Dermis blood vessel endothelial cell (primary cell): ENCODE data around the gene PDE8A. TPM values are rescaled to one million over a fixed set of nuclear protein-coding genes. Genes with fewer than 3 reads are reported as not detected.
"Not testable (repeated sequence)": the region's sequence is repeated elsewhere in the genome, so short reads cannot be mapped to it uniquely, and the experiment has no call there.

Experiments
- DNase-seq: peaks from one replicate; pipeline ENCODE4 v3.0.0; 2010
- total RNA-seq: library from RNA; depleted of rRNA; stranded (reverse); fragments of >200 nt; gene quantifications from 2 replicates; pipeline ENCODE4 v1.2.3, GENCODE V29; 2014

PDE8A gene
- total RNA-seq, 1 donor from 2014 or later: 69.8 TPM

DNA sequence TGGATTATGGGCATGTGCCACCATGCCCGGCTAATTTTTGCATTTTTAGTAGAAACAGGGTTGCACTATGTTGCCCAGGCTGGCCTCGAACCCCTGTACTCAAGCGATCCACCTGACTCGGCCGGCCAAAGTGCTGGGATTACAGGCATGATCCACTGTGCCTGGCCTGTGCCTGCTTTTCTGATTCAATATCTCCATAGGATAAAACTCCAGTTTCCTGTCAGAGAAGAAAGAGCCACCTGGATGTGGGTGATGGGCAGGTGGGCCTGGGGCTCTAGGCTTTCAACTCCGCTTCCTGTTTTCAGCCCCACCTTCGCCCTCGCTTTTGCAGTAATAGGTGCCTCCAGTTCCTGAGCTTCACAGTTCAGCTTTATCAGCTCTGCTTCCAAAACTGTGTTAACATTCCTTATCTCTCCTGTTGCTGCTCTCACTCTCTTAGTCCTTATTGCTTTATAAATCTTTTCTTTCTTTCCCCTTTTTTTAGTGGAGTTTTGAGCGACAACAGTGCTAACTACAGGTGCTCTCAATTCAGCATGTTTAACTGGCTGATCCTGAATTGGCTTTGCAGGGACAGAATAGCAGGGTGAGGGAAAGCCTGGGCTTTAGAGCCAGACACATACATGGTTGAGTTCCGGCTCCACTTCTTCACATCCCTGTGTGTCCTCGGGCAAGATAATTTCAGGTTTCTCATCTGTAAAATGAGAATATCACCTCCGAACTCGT is 21.1 kb upstream of the PDE8A start:
- DNase-seq: no peak

DNA sequence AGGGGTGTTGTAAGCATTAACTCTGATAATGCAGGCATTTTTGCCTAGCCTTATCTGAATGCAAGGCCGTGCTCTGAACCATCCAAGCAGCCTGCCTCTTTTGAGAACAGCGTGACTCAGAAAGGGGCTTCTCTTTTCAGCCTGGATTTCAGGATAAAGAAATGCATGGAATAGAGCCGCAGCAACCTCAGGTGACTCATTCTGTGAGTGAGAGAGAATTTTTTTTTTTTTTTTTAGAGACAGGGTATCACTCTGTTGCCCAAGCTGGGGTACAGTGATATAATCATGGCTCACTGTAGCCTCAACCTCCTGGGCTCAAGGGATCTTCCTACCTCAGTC is 20.6 kb upstream of the PDE8A start:
- DNase-seq: no peak

DNA sequence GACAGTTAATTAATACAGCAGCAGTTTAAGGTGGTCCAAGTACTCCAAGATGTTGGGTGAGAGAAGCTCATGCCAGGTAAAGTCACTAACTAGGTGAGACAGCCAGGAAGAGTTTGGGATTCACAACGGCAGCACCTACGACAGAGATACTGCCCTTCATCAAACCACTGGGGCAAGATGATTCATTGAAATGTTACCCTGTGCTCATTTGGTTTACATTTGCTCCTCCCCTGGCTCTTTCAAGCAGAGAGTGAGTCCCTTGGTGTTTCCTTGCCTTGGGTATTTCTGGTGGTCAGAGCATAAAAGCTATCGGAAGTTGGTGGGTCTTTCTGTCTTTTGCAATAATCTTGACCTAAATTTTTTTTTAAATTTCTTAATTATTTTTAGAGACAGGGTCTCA is 19.9 kb upstream of the PDE8A start:
- no peak for DNase-seq

DNA sequence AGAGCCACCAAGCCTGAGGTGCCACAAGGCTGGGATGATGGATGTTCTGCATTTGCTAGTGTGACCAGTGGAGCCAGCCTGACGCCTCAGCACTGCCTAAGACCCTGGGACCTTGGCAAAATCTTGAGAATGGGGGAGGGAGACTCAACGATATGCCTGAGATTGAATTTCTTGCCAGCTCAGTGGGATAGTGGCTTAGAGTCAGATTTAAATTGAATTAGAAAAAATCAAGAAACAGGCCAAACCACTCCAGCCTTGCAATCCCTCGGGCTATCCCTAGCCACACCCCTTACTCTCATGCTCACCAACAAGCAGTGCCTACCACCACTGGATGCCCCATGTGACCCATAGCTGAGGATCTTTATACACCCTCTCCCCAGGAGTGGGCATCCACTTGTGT is 18.7 kb upstream of the PDE8A start:
- no peak for DNase-seq

DNA sequence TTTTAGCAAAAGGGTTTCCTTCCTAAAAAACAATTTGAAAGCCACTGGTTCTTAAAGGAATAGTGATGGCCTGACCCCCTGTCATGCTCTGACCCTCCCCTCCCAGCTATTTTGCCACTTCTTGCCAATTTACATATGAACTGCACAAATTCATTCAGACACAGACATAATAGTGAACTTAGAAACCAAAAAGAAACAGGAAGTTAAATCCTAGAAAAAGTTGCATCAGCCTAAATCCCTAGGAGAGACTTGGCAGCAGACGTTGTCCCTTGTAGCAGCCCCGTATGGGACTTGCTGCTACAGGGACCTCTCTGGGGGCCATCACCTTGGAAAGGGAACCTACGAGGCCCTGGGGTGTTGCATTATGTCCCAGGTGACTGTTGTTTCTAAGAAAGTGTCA is 14.3 kb upstream of the PDE8A start:
- DNase-seq: no peak

DNA sequence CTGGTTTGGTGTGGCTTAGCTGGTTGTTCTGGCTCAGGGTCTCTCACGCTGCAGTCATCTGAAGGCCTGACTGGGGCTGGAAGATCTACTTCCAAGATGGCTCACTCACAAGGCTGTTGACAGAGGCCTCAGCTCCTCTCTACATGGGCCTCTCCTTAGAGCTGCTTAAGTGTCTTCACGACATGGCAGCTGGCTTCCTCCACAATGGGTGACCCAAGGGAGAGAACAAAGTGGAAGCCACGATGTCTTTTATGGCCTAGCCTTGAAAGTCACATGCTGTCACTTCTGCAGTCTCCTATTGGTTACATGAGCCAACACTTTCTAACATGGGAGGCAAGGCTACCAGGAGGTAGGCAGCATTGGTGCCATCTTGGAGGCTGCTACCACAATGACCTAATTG is 13.4 kb upstream of the PDE8A start:
- DNase-seq: no peak

DNA sequence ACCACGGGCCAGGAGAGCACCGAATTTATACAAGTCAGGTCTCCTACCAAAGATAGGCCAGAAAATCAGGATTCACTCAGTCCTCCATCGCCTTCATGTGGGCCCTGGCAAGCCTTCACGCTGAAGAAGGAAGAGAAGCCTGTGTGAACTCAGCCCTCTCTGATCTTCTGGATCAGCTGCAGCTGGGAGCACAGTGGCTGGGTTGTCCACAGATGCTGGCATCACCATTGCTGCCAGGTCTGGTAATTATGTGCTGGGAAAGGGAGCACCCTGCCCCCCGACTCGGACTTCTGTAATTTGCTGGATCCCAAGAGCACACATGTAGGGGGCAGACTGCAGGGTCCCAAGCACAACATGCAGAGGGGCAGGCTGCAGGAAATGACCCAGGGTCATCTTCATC is 12.4 kb upstream of the PDE8A start:
- no peak for DNase-seq

DNA sequence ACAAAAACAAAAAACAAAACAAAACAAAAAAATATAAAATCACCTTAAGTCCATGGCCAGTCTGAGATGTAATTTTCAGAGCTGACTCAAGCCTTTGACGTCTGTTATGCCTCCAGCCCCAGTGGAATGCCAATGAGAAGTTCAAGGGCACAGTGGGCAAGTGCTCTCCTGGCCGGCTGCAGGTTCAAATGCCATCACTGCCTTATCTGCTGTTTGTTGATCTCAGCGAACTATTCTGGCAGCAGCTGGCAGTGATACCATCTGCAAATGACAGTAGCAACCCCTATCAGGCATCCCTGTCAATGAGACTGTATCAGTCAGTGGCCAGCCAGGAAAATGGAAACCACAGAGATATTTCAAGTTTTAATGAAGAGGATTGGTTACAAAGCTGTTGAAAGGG is 10.8 kb upstream of the PDE8A start:
- no peak for DNase-seq

DNA sequence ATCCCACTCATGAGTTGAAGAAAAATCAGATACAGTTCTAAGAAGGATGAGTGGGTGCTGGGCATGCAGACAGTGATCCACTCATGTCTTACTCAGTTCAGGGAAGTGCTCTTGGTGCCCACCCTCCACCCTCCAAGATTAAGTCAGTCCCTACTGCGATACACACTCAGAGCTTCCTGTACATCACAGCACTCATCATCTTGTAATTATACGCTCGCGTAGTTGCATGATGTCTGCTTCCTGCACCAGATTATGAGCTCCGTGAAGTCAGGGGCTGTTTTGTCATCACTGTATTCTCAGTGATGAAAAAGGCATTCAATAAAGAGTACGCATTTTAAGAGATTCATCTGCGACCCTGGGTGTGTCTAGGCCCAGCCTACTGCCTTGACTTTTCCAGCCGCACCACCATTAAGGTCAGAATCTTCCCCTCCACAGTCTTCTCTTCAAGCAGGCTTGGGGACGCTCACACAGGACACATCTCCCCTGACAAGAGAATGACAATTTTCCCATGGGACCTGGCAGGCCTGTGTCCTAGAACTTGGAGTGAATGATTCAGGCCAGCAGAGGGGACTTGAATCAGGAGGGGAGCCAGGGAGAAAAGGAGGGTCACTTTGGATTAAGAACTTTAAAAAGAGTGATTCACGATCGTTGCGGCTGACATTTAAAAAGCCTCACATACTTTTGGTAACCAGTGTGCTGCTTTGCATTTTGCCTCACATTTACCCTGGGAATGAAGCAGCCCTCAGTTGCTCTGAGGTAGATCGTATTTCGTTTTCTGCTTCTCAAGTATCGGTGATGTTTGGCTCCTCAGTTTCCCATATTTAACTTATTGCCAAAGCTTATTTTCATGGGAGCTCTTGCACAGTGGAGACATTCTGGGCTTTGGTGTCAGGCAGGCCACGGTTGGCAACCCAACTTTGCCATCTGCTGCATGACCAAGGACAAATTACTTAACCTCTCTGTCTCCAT is 7.9 kb upstream of the PDE8A start:
- peak; percentile 40 for DNase-seq

DNA sequence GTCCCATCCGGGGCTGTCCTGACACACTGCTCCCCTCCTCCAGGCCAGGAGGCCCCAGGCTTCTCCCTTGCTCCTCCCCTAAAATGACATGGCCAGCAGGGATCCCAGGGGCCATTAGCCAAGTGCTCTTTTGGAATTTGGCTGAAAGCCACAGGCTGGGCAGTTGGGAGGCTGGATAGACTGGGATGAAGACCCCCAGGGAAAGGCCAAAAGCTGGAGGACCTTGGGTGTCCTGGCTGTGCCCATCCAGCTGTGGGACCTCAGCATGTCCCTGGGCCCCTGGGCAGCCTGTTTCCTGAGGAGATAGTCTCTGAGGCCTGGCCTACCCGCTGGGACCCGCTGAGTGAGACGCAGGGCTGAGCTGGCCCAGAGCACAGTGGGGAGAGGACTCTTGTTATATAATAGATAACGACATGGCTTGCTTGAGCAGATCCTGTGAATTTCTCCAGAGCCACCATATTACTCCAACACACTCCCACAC is 5.7 kb upstream of the PDE8A start:
- DNase-seq: no peak

DNA sequence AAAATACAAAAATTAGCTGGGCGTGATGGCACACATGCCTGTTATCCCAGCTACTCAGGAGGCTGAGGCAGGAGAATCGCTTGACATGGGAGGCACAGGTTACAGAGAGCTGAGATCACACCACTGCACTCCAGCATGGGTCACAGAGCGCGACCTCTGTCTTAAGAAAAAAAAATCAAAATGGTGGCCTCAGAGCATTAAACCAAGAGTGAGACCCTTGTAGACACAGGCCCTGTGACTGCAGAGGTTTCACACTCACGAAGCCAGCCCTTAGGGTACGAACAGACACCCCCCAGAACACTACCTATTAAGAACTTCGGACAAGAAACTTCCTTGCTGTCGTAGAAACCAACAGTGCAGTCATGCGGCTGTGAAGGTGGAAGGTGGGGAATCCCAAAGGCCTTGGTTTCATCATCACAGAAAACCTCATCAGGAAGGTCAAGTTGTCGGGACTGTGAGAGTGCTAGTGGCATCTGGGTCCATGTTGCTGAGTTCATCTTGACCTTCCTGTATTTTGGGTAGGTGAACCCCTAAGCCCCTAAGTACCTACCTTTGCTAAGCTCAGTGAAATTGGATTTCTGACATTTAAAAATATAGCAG is 4.8 kb upstream of the PDE8A start:
- DNase-seq: no peak

DNA sequence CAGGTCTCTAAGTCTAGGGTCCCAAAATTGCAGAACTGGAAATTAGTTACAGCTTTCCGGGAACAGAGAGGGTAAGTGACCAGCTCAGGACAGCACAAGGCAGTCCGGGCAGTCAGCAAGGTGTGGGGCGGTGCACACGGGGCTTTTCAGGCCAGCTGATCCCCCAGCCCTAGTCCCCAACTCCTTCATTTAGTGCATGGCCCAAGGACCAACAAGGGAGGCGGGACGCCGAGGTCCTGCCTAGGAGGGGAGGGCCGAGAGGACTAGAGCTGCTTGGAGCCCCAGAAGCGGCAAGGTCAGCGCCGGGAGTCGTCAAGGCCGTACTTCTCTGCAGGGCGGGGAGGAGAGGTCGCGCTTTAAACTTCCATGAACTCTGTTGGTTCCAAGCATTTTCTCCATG is 2.0 kb upstream of the PDE8A start:
- DNase-seq: no peak

DNA sequence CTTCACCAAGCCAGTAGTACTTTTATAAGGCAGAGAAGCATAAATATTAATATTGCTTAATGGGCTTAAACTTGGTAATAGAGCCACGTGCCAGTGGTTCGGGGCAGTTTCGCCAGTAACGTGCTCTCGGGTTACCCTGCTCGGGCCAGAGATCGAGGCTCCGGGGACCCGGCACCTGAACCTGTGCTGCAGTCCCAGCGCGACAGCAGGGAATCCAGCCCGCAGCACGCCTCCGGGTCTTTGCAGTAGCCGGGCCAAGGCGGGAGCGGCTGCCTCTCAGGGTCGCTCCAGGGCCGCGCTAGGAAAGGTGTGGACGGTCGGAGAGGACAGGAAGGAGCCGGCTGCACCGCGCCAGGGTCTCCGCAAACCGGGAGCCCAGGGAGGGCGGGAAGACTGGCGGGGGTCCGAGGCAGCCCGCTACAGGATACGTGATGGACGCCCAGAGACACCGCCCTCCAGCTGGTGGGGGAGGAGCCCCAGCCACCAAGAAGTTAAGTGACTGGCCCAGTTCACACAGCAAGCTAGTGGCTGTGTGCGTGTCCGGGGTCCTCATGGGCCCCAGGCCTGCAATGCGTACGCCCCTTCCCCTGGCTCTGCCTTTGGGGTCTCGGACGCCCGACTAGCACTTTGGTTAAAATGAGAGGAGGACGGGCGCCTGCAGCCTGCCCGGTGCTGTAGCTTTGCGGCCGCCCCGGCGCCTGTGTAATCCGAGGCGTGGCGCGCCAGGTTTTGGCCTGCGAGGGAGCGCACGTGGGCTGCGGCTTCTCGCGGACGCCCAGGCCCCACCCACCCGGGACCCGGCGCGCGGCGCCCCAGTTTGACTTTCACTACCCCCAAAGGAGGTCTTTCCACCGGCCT is 1.2 kb upstream of the PDE8A start:
- peak; percentile 87 for DNase-seq

DNA sequence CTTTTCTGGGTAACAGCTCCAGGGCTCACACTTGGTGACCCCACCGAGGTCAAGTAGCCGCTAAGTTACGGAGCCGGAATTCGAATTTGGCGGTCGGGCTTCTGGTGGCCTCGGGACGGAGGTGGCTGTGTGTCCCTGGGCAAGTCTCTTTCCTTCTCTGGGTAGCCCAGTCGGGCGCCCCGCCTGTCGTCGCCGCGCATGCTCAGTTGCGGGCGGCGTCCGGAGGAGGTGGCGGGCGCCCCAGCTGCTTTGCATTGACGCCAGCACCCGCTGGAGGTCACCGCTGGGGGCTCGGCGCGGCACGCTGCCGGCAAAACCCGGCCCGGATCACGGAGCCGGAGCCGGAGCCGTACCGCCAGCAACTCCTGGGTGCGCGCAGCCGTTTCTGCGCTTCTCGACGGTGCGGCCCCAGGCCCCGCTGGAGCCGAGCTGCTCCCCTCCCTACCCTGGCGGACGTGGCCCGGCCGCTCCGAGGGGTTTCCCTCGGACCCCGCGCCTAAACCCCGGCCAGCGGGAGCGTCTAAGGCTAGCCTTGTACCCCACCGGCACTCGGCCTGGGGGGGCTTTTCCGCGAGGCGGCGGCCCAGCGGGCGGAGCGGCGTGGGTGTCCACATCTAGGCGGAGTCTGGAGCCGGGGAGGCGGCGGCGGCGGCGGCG is 474 bp upstream of the PDE8A start:
- DNase-seq: peak; percentile 98

DNA sequence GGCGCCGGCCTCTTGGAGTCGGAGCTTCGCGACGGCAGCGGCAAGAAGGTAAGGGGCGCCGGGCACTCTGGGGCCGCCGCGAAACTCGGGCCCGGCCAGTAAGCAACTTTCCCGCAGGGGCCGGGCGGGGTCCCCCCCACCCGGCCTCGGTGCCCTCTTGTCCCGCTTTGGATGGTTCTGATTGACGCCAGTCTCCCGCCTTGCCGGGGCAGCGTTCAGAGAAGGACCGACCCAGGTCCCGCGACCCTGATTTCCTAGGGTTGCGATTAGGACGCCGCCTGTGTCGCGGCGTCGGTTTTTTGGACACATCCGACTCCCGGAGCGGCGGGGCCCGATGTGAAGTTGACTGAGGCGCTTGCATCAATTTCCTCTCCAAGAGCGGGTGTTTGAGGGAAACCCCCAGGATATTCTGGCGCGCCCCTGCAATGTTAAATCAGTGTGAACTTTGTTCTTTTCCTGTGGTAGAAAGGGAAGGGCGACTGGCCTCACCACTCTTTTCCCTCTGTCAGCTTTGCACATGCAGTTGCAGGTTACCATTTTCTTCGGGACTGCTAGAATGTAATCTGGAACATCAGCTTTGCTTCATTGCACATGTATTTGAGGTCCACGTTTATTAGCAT is 755 bp downstream of the PDE8A start:
- DNase-seq: peak; percentile 51

DNA sequence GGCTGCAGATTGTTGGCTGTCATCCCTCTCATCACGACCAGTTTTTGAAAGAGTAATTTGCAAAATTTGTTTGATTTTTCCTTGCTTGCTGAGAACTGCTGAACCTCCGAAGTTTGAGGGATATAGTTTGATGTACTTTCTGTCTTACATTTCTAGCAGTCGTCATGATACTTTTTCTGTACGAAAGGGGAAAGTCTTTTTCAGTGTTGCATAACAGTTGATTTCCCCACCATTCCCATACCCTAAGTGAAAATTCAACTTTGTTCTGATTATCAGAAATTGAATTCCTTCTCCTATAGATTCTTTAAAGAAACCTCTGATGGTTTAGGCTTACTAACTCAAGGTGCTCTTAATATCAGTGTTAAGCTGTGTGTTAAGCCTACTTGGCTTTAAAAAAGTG is 1.6 kb downstream of the PDE8A start:
- no peak for DNase-seq

DNA sequence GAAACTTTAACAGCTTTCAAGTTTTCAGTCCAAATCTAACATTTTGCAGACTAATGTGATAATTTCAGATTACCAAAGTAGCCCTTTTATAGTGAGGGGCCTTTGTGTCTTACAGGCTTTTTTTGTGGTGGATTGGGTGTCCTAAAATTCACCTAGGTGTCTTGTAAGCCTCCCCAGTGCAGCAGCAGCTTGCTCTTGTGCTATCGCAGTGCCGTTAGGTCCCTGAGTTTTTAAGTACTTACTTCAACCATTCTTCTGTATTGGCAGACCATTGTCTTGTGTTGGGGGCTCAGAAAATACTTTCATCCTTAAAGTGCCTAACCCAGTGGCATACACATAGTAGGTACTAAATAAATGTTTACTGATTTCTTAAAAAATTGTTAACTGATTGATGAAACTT is 2.1 kb downstream of the PDE8A start:
- DNase-seq: peak; percentile 29

DNA sequence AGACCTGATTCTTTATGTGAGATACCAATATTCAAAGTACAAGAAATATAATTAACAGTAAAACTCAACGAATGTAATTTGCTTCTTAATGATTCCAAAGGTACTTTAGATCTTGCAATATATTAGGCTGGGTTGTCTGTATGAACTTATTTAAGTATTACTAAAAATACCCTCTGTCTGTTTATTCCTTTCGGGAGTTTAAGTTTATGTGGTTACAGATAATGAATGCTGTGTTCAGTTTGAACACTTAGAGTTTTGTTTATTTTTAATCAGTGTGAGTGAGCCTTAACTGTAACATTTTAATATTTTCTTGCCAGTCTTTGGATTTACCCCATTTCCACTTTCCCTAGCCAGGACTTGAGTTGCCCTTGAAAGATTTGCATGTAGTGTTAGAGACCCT is 3.5 kb downstream of the PDE8A start:
- no peak for DNase-seq

DNA sequence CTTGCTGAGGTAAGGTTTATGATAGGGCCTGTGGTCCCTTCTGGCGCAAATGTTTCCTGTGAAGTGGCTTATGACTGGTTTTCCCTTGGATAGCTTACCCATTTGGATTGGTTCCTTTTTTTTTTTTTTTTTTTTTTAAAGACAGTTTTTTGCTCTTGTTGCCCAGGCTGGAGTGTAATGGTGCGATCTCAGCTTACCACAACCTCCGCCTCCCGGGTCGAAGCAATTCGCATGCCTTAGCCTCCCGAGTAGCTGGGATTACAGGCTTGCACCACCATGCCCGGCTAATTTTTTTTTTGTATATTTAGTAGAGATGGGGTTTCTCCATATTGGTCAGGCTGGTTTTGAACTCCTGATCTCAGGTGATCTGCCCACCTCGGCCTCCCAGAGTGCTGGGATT is 5.7 kb downstream of the PDE8A start:
- not testable (repeated sequence) for DNase-seq

DNA sequence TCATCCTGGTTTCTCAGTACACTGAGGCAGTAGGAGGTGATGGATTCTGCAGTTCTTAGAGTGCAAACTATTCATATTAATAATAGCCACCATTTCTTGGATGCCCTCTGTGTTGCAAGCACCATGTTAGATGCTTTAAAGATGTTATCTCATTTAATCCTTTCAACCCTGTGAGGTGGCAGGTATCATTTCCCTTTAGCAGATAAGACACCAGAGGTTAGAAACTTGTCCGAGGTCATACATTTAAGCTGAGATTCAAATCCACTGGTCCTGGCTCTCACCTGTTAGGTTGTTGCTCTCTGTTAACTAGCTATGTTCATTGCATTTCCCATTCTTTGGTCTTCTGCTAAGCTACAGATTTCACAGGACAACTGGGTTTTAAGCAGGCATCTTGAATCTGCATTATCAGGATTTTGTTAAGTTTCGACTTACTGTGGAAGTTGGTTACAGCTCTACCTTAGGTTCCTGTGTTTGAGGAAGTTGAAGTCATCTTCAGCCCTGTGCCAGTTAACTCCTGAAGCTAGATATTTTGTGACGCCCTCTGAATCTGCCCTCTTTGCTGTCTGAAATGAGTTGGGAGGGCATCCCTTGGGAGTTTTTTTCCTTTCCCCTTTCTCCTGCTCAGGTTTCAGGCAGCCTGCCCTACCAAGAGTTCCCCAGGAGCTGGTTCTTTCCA is 6.4 kb downstream of the PDE8A start:
- no peak for DNase-seq
